SJCRH30 (cell line): ENCODE measurements around the gene GPNMB. TPM values are rescaled to one million over a fixed set of nuclear protein-coding genes. Genes with fewer than 3 reads are reported as not detected.

Experiments
- DNase-seq, 2 experiments: peaks; one replicate each; pipeline ENCODE4 v3.0.0-alpha.2; 2015 to 2020
- H3K27ac ChIP-seq: fragments of 250-450 bp; sonication (Bioruptor Pico); 2 replicates; pipeline ENCODE4 v1.5.1; 2020; ENCODE audit warnings: mild to moderate bottlenecking, moderate library complexity
- H3K27me3 ChIP-seq: fragments of 250-450 bp; sonication (Bioruptor Pico); 2 replicates; pipeline ENCODE4 v1.5.1; 2020; ENCODE audit warnings: mild to moderate bottlenecking, moderate library complexity
- H3K36me3 ChIP-seq: fragments of 250-450 bp; sonication (Bioruptor Pico); 2 replicates; pipeline ENCODE4 v1.5.1; 2020; ENCODE audit warnings: mild to moderate bottlenecking, moderate library complexity
- H3K4me1 ChIP-seq: fragments of 250-450 bp; sonication (Bioruptor Pico); 2 replicates; pipeline ENCODE4 v1.5.1; 2020; ENCODE audit warnings: mild to moderate bottlenecking, moderate library complexity
- H3K4me3 ChIP-seq: fragments of 250-450 bp; sonication (Bioruptor Pico); 2 replicates; pipeline ENCODE4 v1.5.1; 2020; ENCODE audit warnings: mild to moderate bottlenecking, moderate library complexity
- H3K9me3 ChIP-seq: fragments of 250-450 bp; sonication (Bioruptor Pico); replicated peaks from 2 replicates; pipeline ENCODE4 v1.5.1; 2020; ENCODE audit warnings: mild to moderate bottlenecking, moderate library complexity
- total RNA-seq: library from RNA; depleted of rRNA; stranded (reverse); fragments of >200 nt; shearing (Covaris generic); gene quantifications from 2 replicates; pipeline ENCODE4 v1.2.3, GENCODE V29; 2014

GPNMB gene
- total RNA-seq, 1 experiment from 2014 or later: 0.85 TPM

- H3K9me3 ChIP-seq: no peaks in the 10 kb centered on the region
- H3K27me3 ChIP-seq: no peaks in the 10 kb centered on the region; the same call in 1 of the 2 replicates
- H3K27ac ChIP-seq: no peak overlapping the region
- H3K4me3 ChIP-seq: no peak overlapping the region
- DNase-seq: no peak
- no peaks in the 10 kb centered on the region for H3K36me3 ChIP-seq
- peaks cover 20% of the 10 kb centered on the region for H3K4me1 ChIP-seq
Observed at GRCh38 chr7:23272275-23272674, 25.7 kb downstream of the GPNMB start.

GRCh38 chr7:23273141-23273599, 26.6 kb downstream of the GPNMB start:
- Histone ChIP-seq H3K27me3 (no peaks in the 10 kb centered on the region), H3K9me3 (no peaks in the 10 kb centered on the region), H3K4me3 (0 out of 2 replicates have a peak overlapping the region, but pooled peaks have one; percentile 3), H3K27ac (no peak overlapping the region), H3K4me1 (peaks cover 20% of the 10 kb centered on the region), H3K36me3 (no peaks in the 10 kb centered on the region)
- peak; percentile 91 to 95 for DNase-seq

- Histone ChIP-seq H3K4me3 (no peak overlapping the region), H3K4me1 (peaks cover 20% of the 10 kb centered on the region), H3K27me3 (no peaks in the 10 kb centered on the region), H3K9me3 (no peaks in the 10 kb centered on the region), H3K36me3 (no peaks in the 10 kb centered on the region), H3K27ac (peak overlapping the region; percentile 18)
- DNase-seq: peak; percentile 84 to 95
Observed at GRCh38 chr7:23275912-23276311, 29.3 kb downstream of the GPNMB start.

- H3K4me3 ChIP-seq: no peak overlapping the region
- no peaks in the 10 kb centered on the region for H3K36me3 ChIP-seq
- peak overlapping the region; percentile 18 for H3K27ac ChIP-seq
- no peaks in the 10 kb centered on the region for H3K9me3 ChIP-seq
- peak; percentile 67 to 84 for DNase-seq
- H3K27me3 ChIP-seq: no peaks in the 10 kb centered on the region
- peaks cover 21% of the 10 kb centered on the region for H3K4me1 ChIP-seq
Observed at GRCh38 chr7:23276376-23276775, 29.8 kb downstream of the GPNMB start.

- no peak overlapping the region for H3K27ac ChIP-seq
- H3K4me1 ChIP-seq: peaks cover 22% of the 10 kb centered on the region
- no peak for DNase-seq
- no peaks in the 10 kb centered on the region for H3K36me3 ChIP-seq
- no peak overlapping the region for H3K4me3 ChIP-seq
- no peaks in the 10 kb centered on the region for H3K9me3 ChIP-seq
- H3K27me3 ChIP-seq: no peaks in the 10 kb centered on the region
Observed at GRCh38 chr7:23276947-23277346, 30.4 kb downstream of the GPNMB start.

GRCh38 chr7:23277359-23277989, 30.9 kb downstream of the GPNMB start:
- H3K27ac ChIP-seq: no peak overlapping the region
- no peaks in the 10 kb centered on the region for H3K27me3 ChIP-seq
- DNase-seq: peak; percentile 62 to 90
- H3K9me3 ChIP-seq: no peaks in the 10 kb centered on the region
- H3K4me1 ChIP-seq: peaks cover 22% of the 10 kb centered on the region
- no peak overlapping the region for H3K4me3 ChIP-seq
- no peaks in the 10 kb centered on the region for H3K36me3 ChIP-seq

GRCh38 chr7:23279819-23280525, 33.4 kb downstream of the GPNMB start:
- no peaks in the 10 kb centered on the region for H3K9me3 ChIP-seq
- H3K27ac ChIP-seq: no peak overlapping the region
- no peak for DNase-seq
- no peaks in the 10 kb centered on the region for H3K36me3 ChIP-seq
- no peak overlapping the region for H3K4me3 ChIP-seq
- H3K4me1 ChIP-seq: peaks cover 22% of the 10 kb centered on the region
- H3K27me3 ChIP-seq: no peaks in the 10 kb centered on the region

- no peak for DNase-seq
- Histone ChIP-seq H3K4me3 (no peak overlapping the region), H3K4me1 (peaks cover 16% of the 10 kb centered on the region), H3K9me3 (no peaks in the 10 kb centered on the region), H3K27ac (no peak overlapping the region), H3K27me3 (no peaks in the 10 kb centered on the region), H3K36me3 (no peaks in the 10 kb centered on the region)
Observed at GRCh38 chr7:23283086-23283485, 36.5 kb downstream of the GPNMB start.

- no peaks in the 10 kb centered on the region for H3K9me3 ChIP-seq
- DNase-seq: peak; percentile 69 to 85
- H3K4me3 ChIP-seq: no peak overlapping the region
- no peaks in the 10 kb centered on the region for H3K36me3 ChIP-seq
- no peaks in the 10 kb centered on the region for H3K27me3 ChIP-seq
- H3K27ac ChIP-seq: no peak overlapping the region; the same call in 1 of the 2 replicates
- H3K4me1 ChIP-seq: peaks cover 16% of the 10 kb centered on the region
Observed at GRCh38 chr7:23284871-23285270, 38.3 kb downstream of the GPNMB start.

GRCh38 chr7:23285657-23286646, 39.4 kb downstream of the GPNMB start:
- Histone ChIP-seq H3K4me1 (peaks cover 16% of the 10 kb centered on the region), H3K36me3 (no peaks in the 10 kb centered on the region), H3K27me3 (no peaks in the 10 kb centered on the region), H3K27ac (no peak overlapping the region), H3K4me3 (peak overlapping the region; percentile 56), H3K9me3 (no peaks in the 10 kb centered on the region)
- DNase-seq: peak; percentile 86 to 96

- no peak overlapping the region for H3K27ac ChIP-seq
- no peaks in the 10 kb centered on the region for H3K27me3 ChIP-seq
- H3K36me3 ChIP-seq: no peaks in the 10 kb centered on the region
- DNase-seq: no peak
- H3K4me1 ChIP-seq: peaks cover 13% of the 10 kb centered on the region
- H3K4me3 ChIP-seq: no peak overlapping the region
- H3K9me3 ChIP-seq: no peaks in the 10 kb centered on the region
Observed at GRCh38 chr7:23287612-23288011, 41.0 kb downstream of the GPNMB start.

- Histone ChIP-seq H3K9me3 (no peaks in the 10 kb centered on the region), H3K27me3 (no peaks in the 10 kb centered on the region), H3K4me3 (no peak overlapping the region), H3K4me1 (no peaks in the 10 kb centered on the region), H3K36me3 (no peaks in the 10 kb centered on the region), H3K27ac (no peak overlapping the region)
- DNase-seq: no peak
Observed at GRCh38 chr7:23290993-23291392, 44.4 kb downstream of the GPNMB start.

- Histone ChIP-seq H3K36me3 (no peaks in the 10 kb centered on the region), H3K27ac (no peak overlapping the region), H3K27me3 (no peaks in the 10 kb centered on the region), H3K4me1 (no peaks in the 10 kb centered on the region), H3K4me3 (no peak overlapping the region), H3K9me3 (no peaks in the 10 kb centered on the region)
- DNase-seq: no peak
Observed at GRCh38 chr7:23291957-23292560, 45.5 kb downstream of the GPNMB start.

GRCh38 chr7:23292623-23293022, 46.0 kb downstream of the GPNMB start:
- Histone ChIP-seq H3K9me3 (no peaks in the 10 kb centered on the region), H3K36me3 (no peaks in the 10 kb centered on the region)

More at GRCh38 chr7:23292623-23293022, 46.0 kb downstream of the GPNMB start:
- Histone ChIP-seq H3K27ac (no peak overlapping the region), H3K4me1 (no peaks in the 10 kb centered on the region), H3K27me3 (no peaks in the 10 kb centered on the region), H3K4me3 (no peak overlapping the region)
- DNase-seq: no peak
